Osteoblast (primary cell): Measurements from ENCODE around the gene AFAP1. TPM values are rescaled to one million over a fixed set of nuclear protein-coding genes. Genes with fewer than 3 reads are reported as not detected.

ENCODE experiments used
- DNase-seq: peaks from one replicate; pipeline ENCODE4 v3.0.0; 2011; ENCODE audit warnings: low spot score, mixed read lengths; ENCODE audit not compliant: insufficient read length; ENCODE audit errors: missing footprints
- H2AFZ ChIP-seq: 2 replicates; pipeline ENCODE4 v1.6.0; 2011; ENCODE audit warnings: mild to moderate bottlenecking, low read length
- H3K27ac ChIP-seq: 2 replicates; pipeline ENCODE4 v1.5.1; 2011; ENCODE audit warnings: mild to moderate bottlenecking, low read depth, low read length, moderate library complexity
- H3K27me3 ChIP-seq: 2 replicates; pipeline ENCODE4 v1.6.0; 2012; ENCODE audit warnings: mild to moderate bottlenecking, control low read depth, inconsistent platforms, low read length, moderate library complexity; ENCODE audit not compliant: insufficient read depth
- H3K36me3 ChIP-seq: 2 replicates; pipeline ENCODE4 v1.5.1; 2011; ENCODE audit warnings: mild to moderate bottlenecking, low read length, control low read depth, moderate library complexity; ENCODE audit not compliant: insufficient read depth
- H3K4me1 ChIP-seq: 2 replicates; pipeline ENCODE4 v1.5.1; 2011; ENCODE audit warnings: mild to moderate bottlenecking, low read length, control low read depth, moderate library complexity; ENCODE audit not compliant: insufficient read depth
- H3K4me2 ChIP-seq: 2 replicates; pipeline ENCODE4 v1.6.0; 2011; ENCODE audit warnings: mild to moderate bottlenecking, low read length; ENCODE audit not compliant: insufficient read depth
- H3K4me3 ChIP-seq: fragments of 200-600 bp; sonication (generic); 3 replicates; pipeline ENCODE4 v1.5.1; 2012; ENCODE audit warnings: mild to moderate bottlenecking, low read length, inconsistent platforms; ENCODE audit not compliant: insufficient read depth
- H3K79me2 ChIP-seq: 2 replicates; pipeline ENCODE4 v1.6.0; 2012; ENCODE audit warnings: mild to moderate bottlenecking, low read length, control low read depth, inconsistent platforms; ENCODE audit not compliant: insufficient read depth
- H3K9me3 ChIP-seq: 2 replicates; pipeline ENCODE4 v1.5.1; 2011; ENCODE audit warnings: low read depth, low read length, control low read depth
- H4K20me1 ChIP-seq: 2 replicates; pipeline ENCODE4 v1.6.0; 2012; ENCODE audit warnings: mild to moderate bottlenecking, low read length, control low read depth; ENCODE audit not compliant: insufficient read depth
- total RNA-seq: library from RNA; depleted of rRNA; stranded (reverse); fragments of >200 nt; gene quantifications from 2 replicates; pipeline ENCODE4 v1.2.3, GENCODE V29; 2012
- TF ChIP-seq, protein P1 (sequence below): IDR thresholded peaks from 2 replicates; pipeline ENCODE4 v1.5.1; 2011; ENCODE audit warnings: mild to moderate bottlenecking, low read depth, low read length, moderate library complexity; ENCODE audit errors: extremely low read depth

Gene AFAP1
- total RNA-seq, 1 donor = 101 TPM

DNA sequence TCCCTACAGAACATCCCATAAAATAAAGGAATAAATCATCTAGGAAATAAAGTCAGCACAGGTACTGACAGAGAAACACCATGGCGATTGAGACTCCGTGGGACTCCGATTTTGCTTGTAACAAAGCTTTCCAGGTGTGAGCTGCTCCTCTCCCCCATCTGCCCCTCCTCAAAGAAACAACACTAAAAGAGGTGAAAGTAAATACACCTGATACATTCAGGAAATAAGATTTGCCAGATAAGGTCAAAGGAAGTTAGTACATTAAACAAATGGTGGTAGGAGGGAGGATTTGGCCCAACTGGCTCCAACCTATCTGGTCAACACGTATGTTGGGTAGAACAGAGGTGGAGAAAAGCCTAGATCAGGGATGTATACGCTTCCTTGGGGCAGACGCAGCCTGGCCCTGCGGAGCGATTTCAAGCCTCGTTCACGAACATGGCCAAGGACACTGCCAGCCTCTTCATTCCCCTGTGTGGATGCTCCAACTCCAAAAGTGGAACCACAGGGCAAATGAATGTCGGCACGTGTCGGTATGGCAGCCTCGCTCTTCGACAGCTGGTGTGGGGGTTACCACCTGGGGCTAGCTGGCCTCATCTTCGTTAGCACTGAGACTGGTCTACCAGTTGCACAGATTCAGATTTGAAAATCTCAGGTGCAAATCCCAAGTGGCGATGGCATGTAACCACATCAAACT, 162.5 kb downstream of the AFAP1 start:
- H4K20me1 ChIP-seq = peaks cover 52% of the 10 kb centered on the region
- H3K4me3 ChIP-seq = no peak overlapping the region
- H2AFZ ChIP-seq = no peak overlapping the region
- peak; percentile 51 for DNase-seq
- H3K79me2 ChIP-seq = peaks cover 99% of the 10 kb centered on the region
- no peak overlapping the region for H3K4me2 ChIP-seq
- peak overlapping the region; percentile 2 for H3K27ac ChIP-seq
- H3K9me3 ChIP-seq = no peaks in the 10 kb centered on the region
- H3K27me3 ChIP-seq = no peaks in the 10 kb centered on the region
- TF ChIP-seq, protein P1, sequence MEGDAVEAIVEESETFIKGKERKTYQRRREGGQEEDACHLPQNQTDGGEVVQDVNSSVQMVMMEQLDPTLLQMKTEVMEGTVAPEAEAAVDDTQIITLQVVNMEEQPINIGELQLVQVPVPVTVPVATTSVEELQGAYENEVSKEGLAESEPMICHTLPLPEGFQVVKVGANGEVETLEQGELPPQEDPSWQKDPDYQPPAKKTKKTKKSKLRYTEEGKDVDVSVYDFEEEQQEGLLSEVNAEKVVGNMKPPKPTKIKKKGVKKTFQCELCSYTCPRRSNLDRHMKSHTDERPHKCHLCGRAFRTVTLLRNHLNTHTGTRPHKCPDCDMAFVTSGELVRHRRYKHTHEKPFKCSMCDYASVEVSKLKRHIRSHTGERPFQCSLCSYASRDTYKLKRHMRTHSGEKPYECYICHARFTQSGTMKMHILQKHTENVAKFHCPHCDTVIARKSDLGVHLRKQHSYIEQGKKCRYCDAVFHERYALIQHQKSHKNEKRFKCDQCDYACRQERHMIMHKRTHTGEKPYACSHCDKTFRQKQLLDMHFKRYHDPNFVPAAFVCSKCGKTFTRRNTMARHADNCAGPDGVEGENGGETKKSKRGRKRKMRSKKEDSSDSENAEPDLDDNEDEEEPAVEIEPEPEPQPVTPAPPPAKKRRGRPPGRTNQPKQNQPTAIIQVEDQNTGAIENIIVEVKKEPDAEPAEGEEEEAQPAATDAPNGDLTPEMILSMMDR = no peak
- peaks cover 29% of the 10 kb centered on the region for H3K4me1 ChIP-seq
- H3K36me3 ChIP-seq = peaks cover 99% of the 10 kb centered on the region

DNA sequence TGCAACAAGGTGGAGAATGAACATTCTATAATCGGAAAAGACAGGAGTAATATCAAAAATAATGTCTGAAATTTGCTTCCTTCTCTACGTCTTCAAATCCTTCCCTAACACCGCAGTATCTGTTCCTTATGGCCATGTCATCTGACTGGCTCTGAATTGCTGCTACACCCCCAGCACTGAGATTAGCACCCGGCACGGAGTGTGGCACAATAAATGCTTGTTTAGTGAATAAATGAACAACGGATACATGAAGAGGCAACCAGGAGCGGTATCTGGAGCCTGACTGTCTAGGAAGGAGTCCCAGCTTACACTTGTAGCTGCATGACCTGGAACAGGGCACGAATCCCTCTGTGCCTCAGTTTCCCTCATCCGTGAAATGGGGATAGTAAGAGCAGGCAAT, 164.3 kb downstream of the AFAP1 start:
- TF ChIP-seq, protein P1 = no peak
- Histone ChIP-seq H3K27ac (no peak overlapping the region), H3K36me3 (peaks cover 98% of the 10 kb centered on the region), H3K4me2 (no peak overlapping the region), H3K4me3 (no peak overlapping the region), H3K4me1 (peaks cover 16% of the 10 kb centered on the region), H3K9me3 (no peaks in the 10 kb centered on the region), H2AFZ (no peak overlapping the region), H3K27me3 (no peaks in the 10 kb centered on the region), H4K20me1 (peaks cover 60% of the 10 kb centered on the region), H3K79me2 (peaks cover 98% of the 10 kb centered on the region)
- DNase-seq = no peak

DNA sequence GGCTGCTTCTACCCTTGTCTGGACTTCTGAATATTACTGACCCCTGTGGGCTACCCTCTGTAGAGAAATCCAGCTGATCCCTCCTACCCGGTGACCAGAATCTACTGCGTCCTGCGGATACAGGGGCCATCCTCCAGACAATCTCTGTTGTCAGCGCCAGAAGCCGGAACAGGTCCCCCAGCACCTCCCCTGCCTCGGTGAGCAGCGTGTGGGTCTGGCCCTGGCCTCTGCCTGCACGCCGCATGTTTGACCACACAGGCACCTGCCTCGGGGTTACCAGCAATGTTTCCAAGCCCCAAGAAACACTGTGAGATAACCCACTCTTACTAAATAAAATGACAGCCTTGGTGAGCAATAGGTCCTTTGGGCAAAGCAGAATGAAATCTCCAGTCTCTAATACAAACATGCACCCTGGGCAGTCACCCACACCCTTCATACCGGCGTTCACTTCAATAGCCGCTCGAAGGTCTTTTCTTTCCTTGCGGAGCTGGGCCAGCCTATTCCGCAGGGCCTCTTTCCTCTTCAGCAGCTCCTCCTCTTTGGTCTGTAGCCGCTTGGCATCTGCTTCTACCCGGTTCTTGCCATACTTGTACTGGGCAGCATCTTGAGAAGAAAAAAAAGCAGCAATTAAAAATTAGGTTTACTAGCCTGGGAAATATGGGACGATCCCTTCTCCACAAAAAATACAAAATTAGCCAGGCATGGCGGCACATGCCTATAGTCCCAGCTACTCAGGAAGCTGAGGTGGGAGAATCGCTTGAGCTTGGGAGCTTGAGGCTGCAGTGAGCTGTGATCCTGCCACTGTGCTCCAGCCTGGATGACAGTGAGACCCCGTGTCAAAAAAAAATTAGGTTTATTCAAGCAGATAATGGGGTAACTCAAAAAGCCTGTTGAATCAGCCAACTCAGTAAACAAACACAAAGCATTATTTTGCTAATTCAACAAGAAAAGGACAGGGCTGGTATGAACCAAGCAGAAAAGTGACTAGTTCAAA, 165.1 kb downstream of the AFAP1 start:
- Histone ChIP-seq H3K36me3 (peaks cover 98% of the 10 kb centered on the region), H3K4me2 (no peak overlapping the region), H3K27me3 (no peaks in the 10 kb centered on the region), H3K9me3 (no peaks in the 10 kb centered on the region), H3K27ac (no peak overlapping the region), H3K4me3 (no peak overlapping the region), H3K4me1 (peaks cover 9% of the 10 kb centered on the region), H2AFZ (no peak overlapping the region), H3K79me2 (peaks cover 98% of the 10 kb centered on the region), H4K20me1 (peaks cover 68% of the 10 kb centered on the region)
- DNase-seq = peak; percentile 30
- TF ChIP-seq, protein P1 = no peak
